WTC11 (cell line): ENCODE data around the gene KCNN1. TPM values are rescaled to one million over a fixed set of nuclear protein-coding genes. Genes with fewer than 3 reads are reported as not detected.

Source experiments
- ATAC-seq: fragments of 200-7000 bp; cut with Tn5 transposase; 2 replicates; pipeline ENCODE4 v1.10.0; 2021; ENCODE audit warnings: mild to moderate bottlenecking, moderate library complexity
- CTCF ChIA-PET: fragments of 300-600 bp; sonication (Branson Sonifier 250); formaldehyde crosslinking; loops from one replicate; lab custom pipeline; 2021; ENCODE audit warnings: antibody characterized with exemption; lab: Charles Lee
- POLR2A ChIA-PET: fragments of 350-600 bp; sonication (Branson Sonifier 250); formaldehyde crosslinking; loops from one replicate; lab custom pipeline; 2021; ENCODE audit warnings: antibody characterized with exemption; lab: Charles Lee
- DNase-seq: peaks from one replicate; pipeline ENCODE4 v3.0.0; 2021; ENCODE audit warnings: low spot score
- H3K27ac Mint-ChIP-seq: 2 replicates; pipeline ENCODE4 v1.8.0; 2021; ENCODE audit warnings: mixed read lengths
- H3K27me3 Mint-ChIP-seq: 2 replicates; pipeline ENCODE4 v1.8.0; 2021; ENCODE audit warnings: low read depth, mild to moderate bottlenecking, moderate library complexity, mixed read lengths
- H3K36me3 Mint-ChIP-seq: 2 replicates; pipeline ENCODE4 v1.8.0; 2021; ENCODE audit warnings: mixed read lengths
- H3K4me1 Mint-ChIP-seq: 2 replicates; pipeline ENCODE4 v1.8.0; 2022; ENCODE audit warnings: mixed read lengths
- H3K4me3 Mint-ChIP-seq: 2 replicates; pipeline ENCODE4 v1.8.0; 2021; ENCODE audit warnings: mild to moderate bottlenecking, moderate library complexity, mixed read lengths
- H3K9me3 Mint-ChIP-seq: 2 replicates; pipeline ENCODE4 v1.8.0; 2021; ENCODE audit warnings: mixed read lengths
- ATF6 ChIP-seq: sonication (generic); formaldehyde crosslinking; IDR thresholded peaks from 2 replicates; pipeline ENCODE4 v1.8.1; 2023; ENCODE audit warnings: mild to moderate bottlenecking, missing genetic modification reagents
- EMX1 ChIP-seq: fragments of 250-450 bp; sonication (Bioruptor Pico); IDR thresholded peaks from 2 replicates; pipeline ENCODE4 v1.8.0; 2021; ENCODE audit warnings: mild to moderate bottlenecking
- ETV6 ChIP-seq: sonication (generic); formaldehyde crosslinking; IDR thresholded peaks from 2 replicates; pipeline ENCODE4 v1.8.1; 2022; ENCODE audit warnings: mild to moderate bottlenecking, missing genetic modification reagents
- FOXJ3 ChIP-seq: sonication (generic); formaldehyde crosslinking; IDR thresholded peaks from 2 replicates; pipeline ENCODE4 v1.9.0; 2021; ENCODE audit warnings: missing genetic modification reagents, mild to moderate bottlenecking, borderline replicate concordance
- JAZF1 ChIP-seq: fragments of 250-450 bp; sonication (Bioruptor Pico); IDR thresholded peaks from 2 replicates; pipeline ENCODE4 v1.9.0; 2021; ENCODE audit warnings: moderate library complexity, mild to moderate bottlenecking, inconsistent platforms
- MAX ChIP-seq: sonication (generic); formaldehyde crosslinking; IDR thresholded peaks from 2 replicates; pipeline ENCODE4 v1.8.0; 2022; ENCODE audit warnings: mild to moderate bottlenecking, missing genetic modification reagents
- NFYB ChIP-seq: sonication (generic); formaldehyde crosslinking; conservative IDR thresholded peaks from 2 replicates; pipeline ENCODE4 v1.8.0; 2022; ENCODE audit warnings: low read depth, missing genetic modification reagents
- SMAD4 ChIP-seq: sonication (generic); formaldehyde crosslinking; IDR thresholded peaks from 2 replicates; pipeline ENCODE4 v1.8.0; 2022; ENCODE audit warnings: mild to moderate bottlenecking, missing genetic modification reagents
- TEAD4 ChIP-seq: sonication (generic); formaldehyde crosslinking; IDR thresholded peaks from 2 replicates; pipeline ENCODE4 v1.8.0; 2022; ENCODE audit warnings: mild to moderate bottlenecking, missing genetic modification reagents
- ZMAT4 ChIP-seq: fragments of 250-450 bp; sonication (Bioruptor Pico); IDR thresholded peaks from 2 replicates; pipeline ENCODE4 v1.9.0; 2021; ENCODE audit warnings: mild to moderate bottlenecking
- total RNA-seq: library from RNA; stranded (reverse); gene quantifications from 3 replicates; pipeline ENCODE4 v1.2.3, GENCODE V29; 2021
- TF ChIP-seq, protein P1 (sequence below): sonication (generic); formaldehyde crosslinking; IDR thresholded peaks from 2 replicates; pipeline ENCODE4 v1.8.0; 2023; ENCODE audit warnings: missing genetic modification reagents, mild to moderate bottlenecking, borderline replicate concordance
- TF ChIP-seq, protein P2 (sequence below): sonication (generic); formaldehyde crosslinking; IDR thresholded peaks from 2 replicates; pipeline ENCODE4 v1.8.1; 2023; ENCODE audit warnings: mild to moderate bottlenecking, moderate library complexity, missing genetic modification reagents
- TF ChIP-seq, protein P3 (sequence below): sonication (generic); formaldehyde crosslinking; IDR thresholded peaks from 2 replicates; pipeline ENCODE4 v1.8.1; 2023; ENCODE audit warnings: mild to moderate bottlenecking, missing genetic modification reagents, moderate library complexity
- TF ChIP-seq, protein P4 (sequence below): fragments of 250-450 bp; sonication (Bioruptor Pico); IDR thresholded peaks from 2 replicates; pipeline ENCODE4 v1.9.0; 2021; ENCODE audit warnings: mild to moderate bottlenecking

The KCNN1 gene
- total RNA-seq, 1 experiment from 2014 or later: 15.3 TPM

- TF ChIP-seq MAX (CRISPR knock-in tag): peak; percentile 98
- TF ChIP-seq, protein P1, sequence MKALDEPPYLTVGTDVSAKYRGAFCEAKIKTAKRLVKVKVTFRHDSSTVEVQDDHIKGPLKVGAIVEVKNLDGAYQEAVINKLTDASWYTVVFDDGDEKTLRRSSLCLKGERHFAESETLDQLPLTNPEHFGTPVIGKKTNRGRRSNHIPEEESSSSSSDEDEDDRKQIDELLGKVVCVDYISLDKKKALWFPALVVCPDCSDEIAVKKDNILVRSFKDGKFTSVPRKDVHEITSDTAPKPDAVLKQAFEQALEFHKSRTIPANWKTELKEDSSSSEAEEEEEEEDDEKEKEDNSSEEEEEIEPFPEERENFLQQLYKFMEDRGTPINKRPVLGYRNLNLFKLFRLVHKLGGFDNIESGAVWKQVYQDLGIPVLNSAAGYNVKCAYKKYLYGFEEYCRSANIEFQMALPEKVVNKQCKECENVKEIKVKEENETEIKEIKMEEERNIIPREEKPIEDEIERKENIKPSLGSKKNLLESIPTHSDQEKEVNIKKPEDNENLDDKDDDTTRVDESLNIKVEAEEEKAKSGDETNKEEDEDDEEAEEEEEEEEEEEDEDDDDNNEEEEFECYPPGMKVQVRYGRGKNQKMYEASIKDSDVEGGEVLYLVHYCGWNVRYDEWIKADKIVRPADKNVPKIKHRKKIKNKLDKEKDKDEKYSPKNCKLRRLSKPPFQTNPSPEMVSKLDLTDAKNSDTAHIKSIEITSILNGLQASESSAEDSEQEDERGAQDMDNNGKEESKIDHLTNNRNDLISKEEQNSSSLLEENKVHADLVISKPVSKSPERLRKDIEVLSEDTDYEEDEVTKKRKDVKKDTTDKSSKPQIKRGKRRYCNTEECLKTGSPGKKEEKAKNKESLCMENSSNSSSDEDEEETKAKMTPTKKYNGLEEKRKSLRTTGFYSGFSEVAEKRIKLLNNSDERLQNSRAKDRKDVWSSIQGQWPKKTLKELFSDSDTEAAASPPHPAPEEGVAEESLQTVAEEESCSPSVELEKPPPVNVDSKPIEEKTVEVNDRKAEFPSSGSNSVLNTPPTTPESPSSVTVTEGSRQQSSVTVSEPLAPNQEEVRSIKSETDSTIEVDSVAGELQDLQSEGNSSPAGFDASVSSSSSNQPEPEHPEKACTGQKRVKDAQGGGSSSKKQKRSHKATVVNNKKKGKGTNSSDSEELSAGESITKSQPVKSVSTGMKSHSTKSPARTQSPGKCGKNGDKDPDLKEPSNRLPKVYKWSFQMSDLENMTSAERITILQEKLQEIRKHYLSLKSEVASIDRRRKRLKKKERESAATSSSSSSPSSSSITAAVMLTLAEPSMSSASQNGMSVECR (CRISPR knock-in tag): peak; percentile 55; the same call in 1 of the 2 replicates
Observed at GRCh38 chr19:17932485-17933338, 34.2 kb upstream of the KCNN1 start, which contains the start of gene CCDC124 (continued).

DNA sequence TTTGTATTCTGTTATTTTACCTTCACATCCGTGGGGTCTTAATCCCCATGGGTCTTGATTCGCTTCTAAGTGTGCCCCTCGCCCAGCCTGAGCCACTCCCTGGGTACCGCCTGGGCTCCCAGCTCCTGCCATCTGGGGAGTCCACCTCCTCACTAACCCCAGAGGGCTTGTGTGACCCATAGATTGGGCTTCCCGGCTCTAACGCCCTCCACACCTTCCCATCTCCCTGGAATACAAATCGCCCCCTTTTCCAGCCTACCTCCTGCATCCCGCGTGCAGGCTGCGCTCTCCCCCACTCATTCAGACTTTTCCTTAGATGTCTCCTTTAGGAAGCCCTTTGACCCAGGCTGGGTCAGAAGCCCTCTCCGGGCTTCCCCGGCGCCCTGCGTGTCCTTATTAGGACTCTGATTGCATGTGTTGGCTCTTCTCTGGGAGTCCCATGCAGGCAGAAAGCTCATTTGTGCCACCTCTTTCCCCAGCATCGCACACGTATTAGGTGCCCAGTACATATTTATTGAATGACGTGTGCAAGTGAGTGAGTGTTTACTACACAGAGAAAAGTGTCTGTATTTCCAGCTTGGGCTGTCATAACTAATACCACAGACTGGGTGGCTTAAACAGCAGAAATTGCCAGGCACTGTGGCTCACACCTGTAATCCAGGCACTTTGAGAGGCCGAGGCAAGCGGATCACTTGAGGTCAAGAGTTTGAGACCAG is 33.3 kb upstream of the KCNN1 start:
- peak overlapping the region; percentile 88 for H3K4me3 Mint-ChIP-seq
- no peaks in the 10 kb centered on the region; the same call in 1 of the 2 replicates for H3K27me3 Mint-ChIP-seq
- ChIA-PET CTCF (interaction anchor here (0.6 to 10.5 kb wide), 36 partner anchors 10 to 437 kb away, joined by 3 to 201 read pairs (median 6); partner anchors contain the start of genes ARRDC2, KCNN1, RPL18A and SLC5A5), POLR2A (interaction anchor here (1.0 to 2.7 kb wide), 10 partner anchors 9 to 359 kb away, joined by 3 to 41 read pairs (median 8); partner anchors contain the start of genes RPL18A and SLC5A5)
- H3K36me3 Mint-ChIP-seq: 0 out of 2 replicates have a peak, but pooled peaks cover 3% of the 10 kb centered on the region
- peaks cover 15% of the 10 kb centered on the region for H3K4me1 Mint-ChIP-seq
- TF ChIP-seq ZMAT4 (no peak), ETV6 (no peak), ATF6 (CRISPR knock-in tag) (no peak), JAZF1 (no peak), SMAD4 (CRISPR knock-in tag) (no peak)
- TF ChIP-seq, protein P2, sequence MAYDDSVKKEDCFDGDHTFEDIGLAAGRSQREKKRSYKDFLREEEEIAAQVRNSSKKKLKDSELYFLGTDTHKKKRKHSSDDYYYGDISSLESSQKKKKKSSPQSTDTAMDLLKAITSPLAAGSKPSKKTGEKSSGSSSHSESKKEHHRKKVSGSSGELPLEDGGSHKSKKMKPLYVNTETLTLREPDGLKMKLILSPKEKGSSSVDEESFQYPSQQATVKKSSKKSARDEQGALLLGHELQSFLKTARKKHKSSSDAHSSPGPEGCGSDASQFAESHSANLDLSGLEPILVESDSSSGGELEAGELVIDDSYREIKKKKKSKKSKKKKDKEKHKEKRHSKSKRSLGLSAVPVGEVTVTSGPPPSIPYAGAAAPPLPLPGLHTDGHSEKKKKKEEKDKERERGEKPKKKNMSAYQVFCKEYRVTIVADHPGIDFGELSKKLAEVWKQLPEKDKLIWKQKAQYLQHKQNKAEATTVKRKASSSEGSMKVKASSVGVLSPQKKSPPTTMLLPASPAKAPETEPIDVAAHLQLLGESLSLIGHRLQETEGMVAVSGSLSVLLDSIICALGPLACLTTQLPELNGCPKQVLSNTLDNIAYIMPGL (CRISPR knock-in tag): no peak
- no peaks in the 10 kb centered on the region for H3K9me3 Mint-ChIP-seq
- DNase-seq (no peak), ATAC-seq (no peak)
- peak overlapping the region; percentile 60 for H3K27ac Mint-ChIP-seq

DNA sequence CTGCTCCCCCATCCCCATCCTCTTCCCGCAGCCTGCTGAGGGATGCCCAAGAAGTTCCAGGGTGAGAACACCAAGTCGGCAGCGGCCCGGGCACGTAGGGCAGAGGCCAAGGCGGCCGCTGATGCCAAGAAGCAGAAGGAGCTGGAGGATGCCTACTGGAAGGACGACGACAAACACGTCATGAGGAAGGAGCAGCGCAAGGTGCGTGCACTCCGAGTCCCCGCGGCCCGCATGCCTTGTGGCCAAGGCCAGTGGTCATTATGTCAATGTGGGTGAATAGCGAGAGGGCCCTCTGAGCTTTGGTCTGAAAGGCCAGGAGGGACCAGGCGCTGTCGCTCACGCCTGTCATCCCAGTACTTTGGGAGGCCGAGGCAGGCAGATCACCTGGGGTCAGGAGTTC is 30.5 kb upstream of the KCNN1 start:
- Mint-ChIP-seq H3K36me3 (peaks cover 8% of the 10 kb centered on the region), H3K9me3 (no peaks in the 10 kb centered on the region), H3K4me1 (peaks cover 9% of the 10 kb centered on the region), H3K27ac (no peak overlapping the region), H3K27me3 (no peaks in the 10 kb centered on the region; the same call in 1 of the 2 replicates), H3K4me3 (no peak overlapping the region)
- no peak for DNase-seq
- CTCF ChIA-PET: interaction anchor here (0.9 to 10.5 kb wide), 5 partner anchors 11 to 71 kb away, joined by 3 to 201 read pairs (median 7); partner anchors contain the start of gene SLC5A5
- POLR2A ChIA-PET: no interaction called here
- ATAC-seq: no peak
- TF ChIP-seq, protein P3, sequence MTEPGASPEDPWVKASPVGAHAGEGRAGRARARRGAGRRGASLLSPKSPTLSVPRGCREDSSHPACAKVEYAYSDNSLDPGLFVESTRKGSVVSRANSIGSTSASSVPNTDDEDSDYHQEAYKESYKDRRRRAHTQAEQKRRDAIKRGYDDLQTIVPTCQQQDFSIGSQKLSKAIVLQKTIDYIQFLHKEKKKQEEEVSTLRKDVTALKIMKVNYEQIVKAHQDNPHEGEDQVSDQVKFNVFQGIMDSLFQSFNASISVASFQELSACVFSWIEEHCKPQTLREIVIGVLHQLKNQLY (CRISPR knock-in tag): no peak
- TF ChIP-seq ATF6 (CRISPR knock-in tag) (no peak), FOXJ3 (CRISPR knock-in tag) (no peak), NFYB (CRISPR knock-in tag) (no peak), JAZF1 (no peak), EMX1 (no peak), TEAD4 (CRISPR knock-in tag) (no peak)
- TF ChIP-seq, protein P4, sequence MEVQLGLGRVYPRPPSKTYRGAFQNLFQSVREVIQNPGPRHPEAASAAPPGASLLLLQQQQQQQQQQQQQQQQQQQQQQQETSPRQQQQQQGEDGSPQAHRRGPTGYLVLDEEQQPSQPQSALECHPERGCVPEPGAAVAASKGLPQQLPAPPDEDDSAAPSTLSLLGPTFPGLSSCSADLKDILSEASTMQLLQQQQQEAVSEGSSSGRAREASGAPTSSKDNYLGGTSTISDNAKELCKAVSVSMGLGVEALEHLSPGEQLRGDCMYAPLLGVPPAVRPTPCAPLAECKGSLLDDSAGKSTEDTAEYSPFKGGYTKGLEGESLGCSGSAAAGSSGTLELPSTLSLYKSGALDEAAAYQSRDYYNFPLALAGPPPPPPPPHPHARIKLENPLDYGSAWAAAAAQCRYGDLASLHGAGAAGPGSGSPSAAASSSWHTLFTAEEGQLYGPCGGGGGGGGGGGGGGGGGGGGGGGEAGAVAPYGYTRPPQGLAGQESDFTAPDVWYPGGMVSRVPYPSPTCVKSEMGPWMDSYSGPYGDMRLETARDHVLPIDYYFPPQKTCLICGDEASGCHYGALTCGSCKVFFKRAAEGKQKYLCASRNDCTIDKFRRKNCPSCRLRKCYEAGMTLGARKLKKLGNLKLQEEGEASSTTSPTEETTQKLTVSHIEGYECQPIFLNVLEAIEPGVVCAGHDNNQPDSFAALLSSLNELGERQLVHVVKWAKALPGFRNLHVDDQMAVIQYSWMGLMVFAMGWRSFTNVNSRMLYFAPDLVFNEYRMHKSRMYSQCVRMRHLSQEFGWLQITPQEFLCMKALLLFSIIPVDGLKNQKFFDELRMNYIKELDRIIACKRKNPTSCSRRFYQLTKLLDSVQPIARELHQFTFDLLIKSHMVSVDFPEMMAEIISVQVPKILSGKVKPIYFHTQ (CRISPR knock-in tag): no peak
